Prostate gland (tissue), 2 donors: Measurements from ENCODE around the gene PHOX2A. TPM values are rescaled to one million over a fixed set of nuclear protein-coding genes. Genes with fewer than 3 reads are reported as not detected.

Experiments
- DNase-seq: peaks from one replicate; pipeline ENCODE4 v3.0.0-alpha.2; 2019; ENCODE audit warnings: low spot score
- H3K27ac ChIP-seq, 2 donors: fragments of 200-600 bp; sonication (generic); 2 replicates each; pipeline ENCODE4 v1.5.1; 2017 to 2019
- H3K27me3 ChIP-seq: fragments of 200-600 bp; sonication (generic); replicated peaks from 2 replicates; pipeline ENCODE4 v1.5.1; 2019; ENCODE audit not compliant: insufficient read depth
- H3K36me3 ChIP-seq, 2 donors: fragments of 200-600 bp; sonication (generic); 1 replicate in 1 of 2; 2 replicates in 1 of 2; pipeline versions ENCODE4 v1.5.1 to v1.8.1; 2017 to 2019
- H3K4me1 ChIP-seq: fragments of 200-600 bp; sonication (generic); replicated peaks from 2 replicates; pipeline ENCODE4 v1.5.1; 2019
- H3K4me3 ChIP-seq, 2 donors: fragments of 200-600 bp; sonication (generic); 2 replicates each; pipeline ENCODE4 v1.5.1; 2017 to 2019
- H3K9me3 ChIP-seq: fragments of 200-600 bp; sonication (generic); 2 replicates; pipeline ENCODE4 v1.5.1; 2017
- POLR2A ChIP-seq: fragments of 450-650 bp; IDR thresholded peaks from one replicate; pipeline ENCODE4 v1.6.1; 2016; ENCODE audit warnings: antibody characterized with exemption, mild to moderate bottlenecking
- POLR2AphosphoS5 ChIP-seq: sonication (generic); formaldehyde crosslinking; IDR thresholded peaks from one replicate; pipeline ENCODE4 v1.6.1; 2017; ENCODE audit warnings: antibody characterized with exemption
- WGBS: methylation state at CpG from one replicate; pipeline ENCODE4 v1.1.5; 2018; 5-methylcytosine and 5-hydroxymethylcytosine counted together
- intact Hi-C: fragments of 100-400 bp; cut with DNase I; formaldehyde crosslinking; loops from one replicate; pipeline ENCODE4 v1.14.2; 2022
- total RNA-seq, 2 donors: library from RNA; depleted of rRNA; stranded (reverse); fragments of >200 nt; gene quantifications; one replicate each; pipeline ENCODE4 v1.1.0, GENCODE V29; 2016
- TF ChIP-seq, protein P1 (sequence below), 4 experiments: fragments of 200-600 bp in 2 of 4; fragments of 450-650 bp in 2 of 4; sonication (generic) in 2 of 4; IDR thresholded peaks; 1 replicate in 3 of 4; 2 replicates in 1 of 4; pipeline ENCODE4 v1.5.1; 2016 to 2019; ENCODE audit warnings: antibody characterized with exemption in 4 of 4, mild to moderate bottlenecking in 2 of 4, moderate library complexity in 2 of 4

Gene PHOX2A
- total RNA-seq, 2 donors from 2014 or later = 0.40 TPM; not detected in 1

DNA sequence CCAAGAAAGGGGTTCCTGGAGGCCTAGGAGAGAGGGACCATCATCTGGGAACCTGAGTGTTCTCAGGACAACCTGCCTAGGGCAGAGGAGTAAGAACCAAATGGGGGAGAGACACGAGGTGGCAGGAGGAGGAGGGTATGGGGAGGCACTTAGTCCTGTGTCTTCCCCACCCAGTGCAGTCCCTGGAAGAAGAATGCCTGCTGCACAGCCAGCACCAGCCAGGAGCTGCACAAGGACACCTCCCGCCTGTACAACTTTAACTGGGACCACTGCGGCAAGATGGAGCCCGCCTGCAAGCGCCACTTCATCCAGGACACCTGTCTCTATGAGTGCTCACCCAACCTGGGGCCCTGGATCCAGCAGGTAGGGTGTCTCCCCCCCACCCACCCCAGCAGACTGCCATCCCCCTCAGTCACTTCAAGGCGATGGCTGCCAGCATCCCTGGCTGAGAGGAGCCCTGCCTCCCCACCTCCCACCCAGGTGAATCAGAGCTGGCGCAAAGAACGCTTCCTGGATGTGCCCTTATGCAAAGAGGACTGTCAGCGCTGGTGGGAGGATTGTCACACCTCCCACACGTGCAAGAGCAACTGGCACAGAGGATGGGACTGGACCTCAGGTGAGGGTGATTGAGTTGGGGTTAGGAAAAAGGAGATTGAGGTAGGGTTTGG, 23.1 kb downstream of the PHOX2A start:
- DNase-seq = no peak
- intact Hi-C loops = loop anchor here (10.0 kb wide), 1 partner anchor 186 kb away; no protein-coding TSS in a partner anchor
- TF ChIP-seq, protein P1, sequence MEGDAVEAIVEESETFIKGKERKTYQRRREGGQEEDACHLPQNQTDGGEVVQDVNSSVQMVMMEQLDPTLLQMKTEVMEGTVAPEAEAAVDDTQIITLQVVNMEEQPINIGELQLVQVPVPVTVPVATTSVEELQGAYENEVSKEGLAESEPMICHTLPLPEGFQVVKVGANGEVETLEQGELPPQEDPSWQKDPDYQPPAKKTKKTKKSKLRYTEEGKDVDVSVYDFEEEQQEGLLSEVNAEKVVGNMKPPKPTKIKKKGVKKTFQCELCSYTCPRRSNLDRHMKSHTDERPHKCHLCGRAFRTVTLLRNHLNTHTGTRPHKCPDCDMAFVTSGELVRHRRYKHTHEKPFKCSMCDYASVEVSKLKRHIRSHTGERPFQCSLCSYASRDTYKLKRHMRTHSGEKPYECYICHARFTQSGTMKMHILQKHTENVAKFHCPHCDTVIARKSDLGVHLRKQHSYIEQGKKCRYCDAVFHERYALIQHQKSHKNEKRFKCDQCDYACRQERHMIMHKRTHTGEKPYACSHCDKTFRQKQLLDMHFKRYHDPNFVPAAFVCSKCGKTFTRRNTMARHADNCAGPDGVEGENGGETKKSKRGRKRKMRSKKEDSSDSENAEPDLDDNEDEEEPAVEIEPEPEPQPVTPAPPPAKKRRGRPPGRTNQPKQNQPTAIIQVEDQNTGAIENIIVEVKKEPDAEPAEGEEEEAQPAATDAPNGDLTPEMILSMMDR (IDR thresholded peaks at IDR 0.05) = no peak
- TF ChIP-seq POLR2A = no peak
- TF ChIP-seq POLR2AphosphoS5 = no peak
- Histone ChIP-seq H3K4me1 (peaks cover 7% of the 10 kb centered on the region), H3K9me3 (no peaks in the 10 kb centered on the region), H3K27ac (no peak overlapping the region), H3K4me3 (no peak overlapping the region), H3K27me3 (no peaks in the 10 kb centered on the region), H3K36me3 (no peaks in the 10 kb centered on the region)
- WGBS = 85% methylated on average over 10 of the region's 10 CpGs

GRCh38 chr11:72218251-72218745, 25.7 kb downstream of the PHOX2A start:
- DNase-seq = no peak
- Histone ChIP-seq H3K4me1 (no peaks in the 10 kb centered on the region), H3K27me3 (no peaks in the 10 kb centered on the region), H3K36me3 (no peaks in the 10 kb centered on the region), H3K9me3 (no peaks in the 10 kb centered on the region), H3K27ac (no peak overlapping the region), H3K4me3 (no peak overlapping the region)
- WGBS = 86% methylated on average over 5 of the region's 5 CpGs
- intact Hi-C loops = no loop called here
- TF ChIP-seq POLR2AphosphoS5 (no peak), POLR2A (no peak)
- TF ChIP-seq, protein P1 (IDR thresholded peaks at IDR 0.05) = no peak

DNA sequence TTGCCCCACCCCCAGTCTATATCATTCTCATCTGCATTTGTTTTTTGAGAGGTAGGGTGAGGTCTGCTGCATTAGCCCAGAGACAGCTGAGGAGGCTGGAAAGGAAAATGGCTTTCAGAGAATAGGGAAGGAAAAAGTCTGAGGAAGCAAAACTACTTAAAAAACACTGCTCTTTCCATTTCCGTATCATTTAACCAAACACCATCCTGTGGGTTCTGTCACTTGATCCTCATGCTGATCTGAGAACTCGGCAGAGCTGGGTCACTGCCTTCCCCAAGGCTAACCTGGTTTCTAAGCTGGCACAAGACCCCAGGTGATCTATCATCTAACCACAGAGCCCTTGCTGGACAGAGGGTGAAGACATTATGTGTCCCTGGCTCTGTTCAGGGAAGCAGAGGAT, 26.1 kb downstream of the PHOX2A start:
- no peaks in the 10 kb centered on the region for H3K4me1 ChIP-seq
- H3K27ac ChIP-seq = no peak overlapping the region
- no peaks in the 10 kb centered on the region for H3K9me3 ChIP-seq
- no peaks in the 10 kb centered on the region for H3K27me3 ChIP-seq
- TF ChIP-seq POLR2AphosphoS5 = no peak
- no peak for TF ChIP-seq POLR2A
- TF ChIP-seq, protein P1 (IDR thresholded peaks at IDR 0.05) = no peak
- intact Hi-C loops = no loop called here
- H3K4me3 ChIP-seq = no peak overlapping the region
- no peak for DNase-seq
- WGBS = 26% methylated on average over 2 of the region's 2 CpGs
- no peaks in the 10 kb centered on the region for H3K36me3 ChIP-seq

GRCh38 chr11:72216638-72217037, 27.3 kb downstream of the PHOX2A start, which contains the start of gene FOLR2:
FOLR2 (plus strand) TSS chr11:72216794; CDS start chr11:72218585, 1,791 bp downstream.
- DNase-seq = no peak
- intact Hi-C loops = no loop called here
- no peak within 1 kb of the TSS for H3K4me3 ChIP-seq
- no peaks in the 10 kb centered on the region for H3K27me3 ChIP-seq
- TF ChIP-seq POLR2AphosphoS5 = no peak
- TF ChIP-seq, protein P1 (IDR thresholded peaks at IDR 0.05) = no peak
- TF ChIP-seq POLR2A = no peak
- no peaks in the 10 kb centered on the region for H3K9me3 ChIP-seq
- H3K27ac ChIP-seq = no peak within 1 kb of the TSS
- no peaks in the 10 kb centered on the region for H3K4me1 ChIP-seq
- H3K36me3 ChIP-seq = no peaks in the 10 kb centered on the region
- 85% methylated on average over 6 of the region's 6 CpGs for WGBS

DNA sequence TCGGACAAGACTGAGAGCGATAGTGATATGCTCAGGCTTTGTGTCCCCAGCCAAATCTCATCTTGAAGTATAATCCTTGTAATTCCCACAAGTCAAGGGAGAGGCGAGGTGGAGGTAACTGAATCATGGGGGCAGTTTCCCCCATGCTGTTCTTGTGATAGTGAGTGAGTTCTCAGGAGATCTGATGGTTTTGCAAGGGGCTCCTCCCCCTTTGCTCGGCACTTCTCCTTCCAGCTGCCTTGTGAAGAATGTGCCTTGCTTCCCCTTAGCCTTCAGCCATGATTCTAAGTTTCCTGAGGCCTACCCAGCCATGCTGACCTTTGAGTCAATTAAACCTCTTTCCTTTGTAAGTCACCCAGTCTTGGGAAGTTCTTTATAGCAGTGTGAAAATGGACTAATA, 34.9 kb downstream of the PHOX2A start:
- WGBS = 80% methylated on average over 4 of the region's 4 CpGs
- Histone ChIP-seq H3K9me3 (no peaks in the 10 kb centered on the region), H3K4me1 (no peaks in the 10 kb centered on the region), H3K27ac (no peak overlapping the region), H3K27me3 (no peaks in the 10 kb centered on the region), H3K4me3 (no peak overlapping the region), H3K36me3 (no peaks in the 10 kb centered on the region)
- intact Hi-C loops = no loop called here
- no peak for TF ChIP-seq POLR2AphosphoS5
- TF ChIP-seq, protein P1 (IDR thresholded peaks at IDR 0.05) = no peak
- TF ChIP-seq POLR2A = no peak
- DNase-seq = no peak
